Breast epithelium (tissue), 3 donors: Measurements from ENCODE around the gene KASH5.

Experiments used
- POLR2AphosphoS5 ChIP-seq, 3 donors: sonication (generic); formaldehyde crosslinking; IDR thresholded peaks; one replicate each; pipeline ENCODE4 v1.6.1; 2017; ENCODE audit warnings: antibody characterized with exemption in 3 of 3
- TF ChIP-seq, protein P1 (sequence below), 3 donors: fragments of 450-650 bp; IDR thresholded peaks; one replicate each; pipeline ENCODE4 v1.5.1; 2016 to 2017; ENCODE audit warnings: antibody characterized with exemption in 3 of 3, mild to moderate bottlenecking in 3 of 3, moderate library complexity in 3 of 3

DNA sequence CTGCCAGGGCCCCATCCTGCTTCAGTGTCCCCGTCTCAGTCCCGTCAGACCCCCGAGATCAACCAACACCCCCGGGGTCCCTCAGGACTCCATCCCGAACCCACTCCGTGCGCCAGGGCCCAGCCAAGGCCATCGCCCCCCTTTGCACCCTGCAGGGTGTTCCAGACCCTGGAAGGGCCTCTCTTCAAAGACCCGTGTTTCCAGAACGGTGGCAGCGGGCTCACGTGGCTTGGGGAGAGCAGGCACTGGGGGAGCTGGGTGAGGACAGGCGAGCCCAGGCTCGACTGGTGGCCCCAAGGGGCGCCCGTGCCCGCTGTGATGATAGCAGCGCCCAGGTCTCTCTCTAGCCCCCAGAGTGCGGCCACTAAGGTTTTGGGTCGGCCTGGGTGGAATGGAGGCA, 1.4 kb downstream of the KASH5 start:
- TF ChIP-seq, protein P1, sequence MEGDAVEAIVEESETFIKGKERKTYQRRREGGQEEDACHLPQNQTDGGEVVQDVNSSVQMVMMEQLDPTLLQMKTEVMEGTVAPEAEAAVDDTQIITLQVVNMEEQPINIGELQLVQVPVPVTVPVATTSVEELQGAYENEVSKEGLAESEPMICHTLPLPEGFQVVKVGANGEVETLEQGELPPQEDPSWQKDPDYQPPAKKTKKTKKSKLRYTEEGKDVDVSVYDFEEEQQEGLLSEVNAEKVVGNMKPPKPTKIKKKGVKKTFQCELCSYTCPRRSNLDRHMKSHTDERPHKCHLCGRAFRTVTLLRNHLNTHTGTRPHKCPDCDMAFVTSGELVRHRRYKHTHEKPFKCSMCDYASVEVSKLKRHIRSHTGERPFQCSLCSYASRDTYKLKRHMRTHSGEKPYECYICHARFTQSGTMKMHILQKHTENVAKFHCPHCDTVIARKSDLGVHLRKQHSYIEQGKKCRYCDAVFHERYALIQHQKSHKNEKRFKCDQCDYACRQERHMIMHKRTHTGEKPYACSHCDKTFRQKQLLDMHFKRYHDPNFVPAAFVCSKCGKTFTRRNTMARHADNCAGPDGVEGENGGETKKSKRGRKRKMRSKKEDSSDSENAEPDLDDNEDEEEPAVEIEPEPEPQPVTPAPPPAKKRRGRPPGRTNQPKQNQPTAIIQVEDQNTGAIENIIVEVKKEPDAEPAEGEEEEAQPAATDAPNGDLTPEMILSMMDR (IDR thresholded peaks at IDR 0.05) = no peak
- TF ChIP-seq POLR2AphosphoS5 (IDR thresholded peaks at IDR 0.05) = no peak
